Keratinocyte (primary cell): ENCODE measurements around the gene CALML6. TPM values are rescaled to one million over a fixed set of nuclear protein-coding genes. Genes with fewer than 3 reads are reported as not detected.

ENCODE experiments used
- DNase-seq: peaks from one replicate; pipeline ENCODE4 v3.0.0-alpha.2; 2011; ENCODE audit warnings: low read depth, missing footprints, low spot score
- FAIRE-seq: peaks from 2 replicates; lab custom pipeline; 2011; peaks lifted over from hg19 to GRCh38; lab: Jason Lieb, UNC
- H2AFZ ChIP-seq: 2 replicates; pipeline ENCODE4 v1.6.0; 2012; ENCODE audit warnings: low read length, control low read depth, inconsistent platforms; ENCODE audit not compliant: control insufficient read depth
- H3K27ac ChIP-seq: 2 replicates; pipeline ENCODE4 v1.5.1; 2011; ENCODE audit warnings: low read length; ENCODE audit not compliant: control insufficient read depth, insufficient read depth
- H3K27me3 ChIP-seq: 3 replicates; pipeline ENCODE4 v1.6.0; 2011; ENCODE audit warnings: low read length; ENCODE audit not compliant: control insufficient read depth, insufficient read depth; ENCODE audit errors: extremely low read depth
- H3K36me3 ChIP-seq, 2 experiments: 2 replicates in 1 of 2; 3 replicates in 1 of 2; pipeline ENCODE4 v1.5.1; 2011; ENCODE audit warnings: low read length in 2 of 2, mild to moderate bottlenecking in 1 of 2; ENCODE audit not compliant: control insufficient read depth in 2 of 2, insufficient read depth in 2 of 2; ENCODE audit errors: extremely low read depth in 1 of 2
- H3K4me1 ChIP-seq: 3 replicates; pipeline ENCODE4 v1.5.1; 2011; ENCODE audit warnings: low read length; ENCODE audit not compliant: control insufficient read depth, insufficient read depth; ENCODE audit errors: extremely low read depth
- H3K4me2 ChIP-seq: 3 replicates; pipeline ENCODE4 v1.6.0; 2011; ENCODE audit warnings: low read depth, low read length; ENCODE audit not compliant: control insufficient read depth, insufficient read depth; ENCODE audit errors: extremely low read depth
- H3K4me3 ChIP-seq, 3 experiments: fragments of 200-600 bp in 1 of 3; sonication (generic) in 1 of 3; 2 replicates in 2 of 3; 3 replicates in 1 of 3; pipeline ENCODE4 v1.5.1; 2011 to 2016; ENCODE audit warnings: low read length in 3 of 3, mild to moderate bottlenecking in 3 of 3, control low read depth in 2 of 3, inconsistent platforms in 1 of 3, low read depth in 1 of 3, mixed read lengths in 1 of 3, mixed run types in 1 of 3, moderate library complexity in 1 of 3; ENCODE audit not compliant: control insufficient read depth in 2 of 3, insufficient read depth in 2 of 3; ENCODE audit errors: extremely low read depth in 1 of 3
- H3K79me2 ChIP-seq: 2 replicates; pipeline ENCODE4 v1.6.0; 2012; ENCODE audit warnings: low read length; ENCODE audit not compliant: control insufficient read depth, insufficient read depth
- H3K9ac ChIP-seq: 3 replicates; pipeline ENCODE4 v1.6.0; 2011; ENCODE audit warnings: low read length; ENCODE audit not compliant: control insufficient read depth, insufficient read depth; ENCODE audit errors: extremely low read depth
- H3K9me1 ChIP-seq: 3 replicates; pipeline ENCODE4 v1.6.0; 2011; ENCODE audit warnings: low read length; ENCODE audit not compliant: control insufficient read depth, insufficient read depth; ENCODE audit errors: extremely low read depth
- H3K9me3 ChIP-seq: 2 replicates; pipeline ENCODE4 v1.5.1; 2012; ENCODE audit warnings: low read depth, low read length; ENCODE audit not compliant: control insufficient read depth
- H4K20me1 ChIP-seq: 3 replicates; pipeline ENCODE4 v1.6.0; 2011; ENCODE audit warnings: low read length; ENCODE audit not compliant: control insufficient read depth, insufficient read depth; ENCODE audit errors: extremely low read depth
- CTCF ChIP-seq, 3 experiments: IDR thresholded peaks in 1 of 3; conservative IDR thresholded peaks in 1 of 3; optimal IDR thresholded peaks in 1 of 3; 2 replicates in 2 of 3; 3 replicates in 1 of 3; pipeline versions ENCODE3 to v1.5.1; 2011; ENCODE audit warnings: low read length in 3 of 3, mild to moderate bottlenecking in 3 of 3, moderate library complexity in 2 of 3, control low read depth in 1 of 3, inconsistent platforms in 1 of 3; ENCODE audit not compliant: insufficient read depth in 2 of 3; ENCODE audit errors: extremely low read depth in 1 of 3
- EZH2 ChIP-seq: IDR thresholded peaks from one replicate; pipeline ENCODE4 v1.6.1; 2012; ENCODE audit warnings: inconsistent platforms, mild to moderate bottlenecking, low read length, moderate library complexity
- dilution Hi-C: fragments of 300-500 bp; cut with MboI; formaldehyde crosslinking; loops from one replicate; pipeline ENCODE4 v1.7.0; 2020; ENCODE audit warnings: low sequenced_read_pairs; ENCODE audit not compliant: extremely low pct_ligation_motif_present
- polyA plus RNA-seq, 5 experiments: library from polyadenylated mRNA; depleted of rRNA in 3 of 5; stranded (reverse) in 3 of 5; stranded (forward) in 1 of 5; unstranded in 1 of 5; fragments of >200 nt; gene quantifications; 1 replicate in 1 of 5; 2 replicates in 3 of 5; 3 replicates in 1 of 5; pipeline versions ENCODE4 v1.2.1 to v1.2.3, GENCODE V29; 2011 to 2012; ENCODE audit warnings: missing spikeins in 2 of 5, low read depth in 1 of 5, low replicate concordance in 1 of 5

CALML6 gene
- polyA plus RNA-seq, 1 donor (not counting 4 experiments of a cell fraction or from before 2014, with no cell fraction given), result 0.08 TPM

- FAIRE-seq (no peak), DNase-seq (no peak)
- H3K9me3 ChIP-seq, result no peaks in the 10 kb centered on the region
- H3K36me3 ChIP-seq, result no peaks in the 10 kb centered on the region
- H3K4me1 ChIP-seq, result no peaks in the 10 kb centered on the region
- no peak overlapping the region for H2AFZ ChIP-seq
- H3K9me1 ChIP-seq, result no peaks in the 10 kb centered on the region
- H3K79me2 ChIP-seq, result no peaks in the 10 kb centered on the region
- TF ChIP-seq EZH2 (no peak), CTCF (optimal IDR thresholded peaks at IDR 0.05 in 1 of 3, IDR thresholded peaks at IDR 0.05 in 1 of 3, conservative IDR thresholded peaks at IDR 0.05 in 1 of 3; ENCODE audit: extremely low read depth in 1 of 3, insufficient read depth in 2 of 3, low read length in 3 of 3) (no peak)
- peaks cover 31% of the 10 kb centered on the region for H3K27me3 ChIP-seq
- H3K9ac ChIP-seq, result no peak overlapping the region
- H3K4me2 ChIP-seq, result no peak overlapping the region
- H3K27ac ChIP-seq, result no peak overlapping the region
- no peaks in the 10 kb centered on the region for H4K20me1 ChIP-seq
- dilution Hi-C loops, result no loop called here
- H3K4me3 ChIP-seq, result no peak overlapping the region
Observed at GRCh38 chr1:1922702-1922955, 7.6 kb downstream of the CALML6 start.

- no peak for DNase-seq
- H3K4me3 ChIP-seq, result no peak overlapping the region
- no peak overlapping the region for H3K9ac ChIP-seq
- H3K36me3 ChIP-seq, result no peaks in the 10 kb centered on the region
- no peak overlapping the region for H3K4me2 ChIP-seq
- H3K27ac ChIP-seq, result no peak overlapping the region
- peaks cover 37% of the 10 kb centered on the region for H3K27me3 ChIP-seq
- H3K9me3 ChIP-seq, result no peaks in the 10 kb centered on the region
- H3K9me1 ChIP-seq, result no peaks in the 10 kb centered on the region
- H3K79me2 ChIP-seq, result no peaks in the 10 kb centered on the region
- H2AFZ ChIP-seq, result no peak overlapping the region
- no peak for FAIRE-seq
- no peaks in the 10 kb centered on the region for H3K4me1 ChIP-seq
- dilution Hi-C loops, result no loop called here
- H4K20me1 ChIP-seq, result no peaks in the 10 kb centered on the region
- TF ChIP-seq CTCF (optimal IDR thresholded peaks at IDR 0.05 in 1 of 3, IDR thresholded peaks at IDR 0.05 in 1 of 3, conservative IDR thresholded peaks at IDR 0.05 in 1 of 3; ENCODE audit: extremely low read depth in 1 of 3, insufficient read depth in 2 of 3, low read length in 3 of 3) (no peak), EZH2 (no peak)
Observed at GRCh38 chr1:1922956-1923833, 8.1 kb downstream of the CALML6 start.
